Endothelial cell (in vitro differentiated cells): Measurements from ENCODE around the gene ASPHD1. TPM values are rescaled to one million over a fixed set of nuclear protein-coding genes. Genes with fewer than 3 reads are reported as not detected.

Source experiments
- DNase-seq: peaks from one replicate; pipeline ENCODE4 v3.0.0; 2021; ENCODE audit warnings: low spot score
- H3K27ac Mint-ChIP-seq: one replicate; pipeline ENCODE4 v1.8.0; 2021; ENCODE audit warnings: mixed read lengths, inconsistent platforms; ENCODE audit not compliant: unreplicated experiment
- H3K27me3 Mint-ChIP-seq: one replicate; pipeline ENCODE4 v1.8.0; 2021; ENCODE audit warnings: mild to moderate bottlenecking, moderate library complexity, mixed read lengths, inconsistent platforms; ENCODE audit not compliant: unreplicated experiment
- H3K36me3 Mint-ChIP-seq: one replicate; pipeline ENCODE4 v1.8.0; 2021; ENCODE audit warnings: mild to moderate bottlenecking, low read depth, mixed read lengths, inconsistent platforms; ENCODE audit not compliant: unreplicated experiment
- H3K4me1 Mint-ChIP-seq: one replicate; pipeline ENCODE4 v1.8.0; 2021; ENCODE audit warnings: mild to moderate bottlenecking, mixed read lengths, inconsistent platforms; ENCODE audit not compliant: unreplicated experiment
- H3K4me3 Mint-ChIP-seq: one replicate; pipeline ENCODE4 v1.8.0; 2021; ENCODE audit warnings: mild to moderate bottlenecking, mixed read lengths, inconsistent platforms; ENCODE audit not compliant: unreplicated experiment
- H3K9me3 Mint-ChIP-seq: one replicate; pipeline ENCODE4 v1.8.0; 2021; ENCODE audit warnings: mixed read lengths, inconsistent platforms; ENCODE audit not compliant: unreplicated experiment
- total RNA-seq: library from RNA; stranded (reverse); fragmentation: NEBNext Ultra II Directional; extraction: Animal tissue kit (Norgen Biotek cat#: 25700); gene quantifications from one replicate; pipeline ENCODE4 v1.2.1, GENCODE V29; 2021; ENCODE audit not compliant: unreplicated experiment
- TF ChIP-seq, protein P1 (sequence below): fragments of 200-600 bp; sonication (generic); IDR thresholded peaks from one replicate; pipeline ENCODE4 v1.5.0; 2021; ENCODE audit warnings: antibody characterized with exemption; ENCODE audit not compliant: unreplicated experiment

ASPHD1 gene
- total RNA-seq, 1 donor from 2014 or later: 3.0 TPM

DNA sequence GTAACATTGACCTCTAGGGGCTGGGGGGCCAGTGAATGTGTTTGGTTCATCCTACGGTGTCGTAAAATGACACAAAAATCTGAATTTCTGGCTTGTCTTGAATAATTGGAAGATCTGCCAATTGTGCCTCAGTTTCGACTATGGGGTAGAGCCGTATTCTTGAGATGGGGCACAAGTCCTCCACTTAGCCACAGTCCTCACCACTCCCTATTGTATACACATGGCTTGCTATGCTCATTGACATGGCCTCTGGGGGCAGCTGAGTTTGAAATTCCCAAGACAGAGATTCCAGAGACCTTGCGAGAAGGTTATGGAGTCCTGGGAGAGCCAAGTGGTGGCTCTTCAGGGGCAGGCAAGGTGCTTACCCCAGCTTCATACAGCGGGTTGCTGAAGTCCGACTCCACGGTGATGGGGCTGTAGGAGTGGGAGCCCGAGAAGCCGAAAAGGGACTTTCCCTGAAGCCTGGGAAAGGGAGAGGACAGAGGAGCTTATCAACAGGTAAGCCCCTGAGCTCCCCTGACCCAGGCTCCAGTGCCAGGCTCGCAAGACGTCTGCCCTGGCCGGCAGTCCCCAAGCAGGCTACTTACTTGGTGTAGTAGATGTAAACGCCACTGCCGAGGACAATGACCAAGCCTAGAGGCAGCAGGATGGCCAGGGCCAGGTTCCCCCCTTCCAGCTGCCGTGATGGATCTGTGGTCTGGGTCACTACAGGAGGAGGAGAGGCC, 28.3 kb upstream of the ASPHD1 start:
- Mint-ChIP-seq H3K4me3 (no peak overlapping the region), H3K4me1 (no peaks in the 10 kb centered on the region), H3K27ac (no peak overlapping the region), H3K9me3 (no peaks in the 10 kb centered on the region), H3K27me3 (no peaks in the 10 kb centered on the region), H3K36me3 (no peaks in the 10 kb centered on the region)
- no peak for DNase-seq
- TF ChIP-seq, protein P1, sequence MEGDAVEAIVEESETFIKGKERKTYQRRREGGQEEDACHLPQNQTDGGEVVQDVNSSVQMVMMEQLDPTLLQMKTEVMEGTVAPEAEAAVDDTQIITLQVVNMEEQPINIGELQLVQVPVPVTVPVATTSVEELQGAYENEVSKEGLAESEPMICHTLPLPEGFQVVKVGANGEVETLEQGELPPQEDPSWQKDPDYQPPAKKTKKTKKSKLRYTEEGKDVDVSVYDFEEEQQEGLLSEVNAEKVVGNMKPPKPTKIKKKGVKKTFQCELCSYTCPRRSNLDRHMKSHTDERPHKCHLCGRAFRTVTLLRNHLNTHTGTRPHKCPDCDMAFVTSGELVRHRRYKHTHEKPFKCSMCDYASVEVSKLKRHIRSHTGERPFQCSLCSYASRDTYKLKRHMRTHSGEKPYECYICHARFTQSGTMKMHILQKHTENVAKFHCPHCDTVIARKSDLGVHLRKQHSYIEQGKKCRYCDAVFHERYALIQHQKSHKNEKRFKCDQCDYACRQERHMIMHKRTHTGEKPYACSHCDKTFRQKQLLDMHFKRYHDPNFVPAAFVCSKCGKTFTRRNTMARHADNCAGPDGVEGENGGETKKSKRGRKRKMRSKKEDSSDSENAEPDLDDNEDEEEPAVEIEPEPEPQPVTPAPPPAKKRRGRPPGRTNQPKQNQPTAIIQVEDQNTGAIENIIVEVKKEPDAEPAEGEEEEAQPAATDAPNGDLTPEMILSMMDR: no peak

DNA sequence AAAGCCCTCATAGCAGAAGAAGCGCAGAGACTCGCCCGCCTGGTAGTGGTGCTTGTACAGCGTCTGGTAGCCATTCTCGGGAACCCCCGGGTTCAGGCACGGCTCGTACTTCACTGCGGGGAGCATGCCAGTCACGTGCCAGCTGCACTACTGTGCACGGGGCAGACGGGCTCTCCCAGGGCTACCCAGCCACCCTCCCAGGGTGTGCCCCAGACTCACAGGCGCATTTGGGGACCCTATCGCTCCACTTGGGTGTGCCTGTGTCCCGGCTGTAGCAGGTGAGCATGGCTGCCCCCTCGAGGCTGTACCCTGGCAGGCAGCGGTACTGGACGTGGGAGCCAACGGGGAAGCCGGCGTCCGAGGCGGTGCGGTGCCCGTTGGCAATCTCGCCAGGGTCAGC, 27.0 kb upstream of the ASPHD1 start:
- no peak overlapping the region for H3K4me3 Mint-ChIP-seq
- peaks cover 4% of the 10 kb centered on the region for H3K27me3 Mint-ChIP-seq
- H3K36me3 Mint-ChIP-seq: peaks cover 3% of the 10 kb centered on the region
- DNase-seq: no peak
- TF ChIP-seq, protein P1: no peak
- H3K9me3 Mint-ChIP-seq: no peaks in the 10 kb centered on the region
- H3K27ac Mint-ChIP-seq: no peak overlapping the region
- peaks cover 4% of the 10 kb centered on the region for H3K4me1 Mint-ChIP-seq

DNA sequence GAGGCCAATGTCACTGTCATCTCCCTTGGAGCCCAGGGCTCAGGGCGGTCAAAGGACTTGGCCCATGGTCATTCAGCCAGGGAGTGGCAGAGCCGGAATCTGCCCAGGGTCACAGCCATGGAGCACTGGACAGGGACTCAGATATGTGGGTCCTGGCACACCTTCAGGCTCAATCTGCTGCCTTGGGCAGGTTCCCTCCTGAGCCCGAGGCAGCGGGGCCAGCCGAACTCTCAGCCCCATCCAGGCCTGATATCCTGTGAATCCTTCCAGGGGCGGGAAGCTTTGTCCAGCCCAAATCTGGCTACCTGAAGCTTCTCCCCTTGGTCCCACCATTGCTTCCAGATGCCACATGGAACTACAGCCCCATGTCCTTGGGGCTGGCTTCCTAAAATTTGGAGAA, 25.1 kb upstream of the ASPHD1 start:
- H3K27me3 Mint-ChIP-seq: peaks cover 4% of the 10 kb centered on the region
- H3K36me3 Mint-ChIP-seq: peaks cover 3% of the 10 kb centered on the region
- no peaks in the 10 kb centered on the region for H3K9me3 Mint-ChIP-seq
- H3K4me3 Mint-ChIP-seq: no peak overlapping the region
- H3K4me1 Mint-ChIP-seq: peaks cover 4% of the 10 kb centered on the region
- H3K27ac Mint-ChIP-seq: no peak overlapping the region
- TF ChIP-seq, protein P1: no peak
- DNase-seq: no peak

DNA sequence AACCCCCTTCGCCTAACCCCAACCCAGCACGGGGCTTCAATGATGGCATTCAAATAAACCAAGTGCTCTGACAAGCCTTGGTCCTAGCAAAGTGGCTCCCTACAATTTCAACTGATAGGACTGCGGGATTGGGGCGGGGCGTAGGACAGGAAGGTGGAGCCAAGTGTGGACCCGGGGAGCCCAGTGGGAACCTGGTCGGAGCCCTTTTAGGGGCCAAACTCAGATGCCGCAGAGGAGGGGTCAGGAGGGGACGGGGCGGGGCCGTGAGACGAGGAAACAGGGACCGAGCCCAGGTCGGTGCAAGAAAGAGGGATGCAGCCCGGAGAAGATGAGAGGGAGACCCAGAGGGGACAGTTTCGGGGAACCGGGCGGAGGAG, 24.1 kb upstream of the ASPHD1 start:
- H3K36me3 Mint-ChIP-seq: peaks cover 3% of the 10 kb centered on the region
- H3K4me1 Mint-ChIP-seq: peaks cover 4% of the 10 kb centered on the region
- H3K9me3 Mint-ChIP-seq: no peaks in the 10 kb centered on the region
- H3K27ac Mint-ChIP-seq: no peak overlapping the region
- peaks cover 6% of the 10 kb centered on the region for H3K27me3 Mint-ChIP-seq
- peak overlapping the region; percentile 77 for H3K4me3 Mint-ChIP-seq
- TF ChIP-seq, protein P1: no peak
- no peak for DNase-seq

DNA sequence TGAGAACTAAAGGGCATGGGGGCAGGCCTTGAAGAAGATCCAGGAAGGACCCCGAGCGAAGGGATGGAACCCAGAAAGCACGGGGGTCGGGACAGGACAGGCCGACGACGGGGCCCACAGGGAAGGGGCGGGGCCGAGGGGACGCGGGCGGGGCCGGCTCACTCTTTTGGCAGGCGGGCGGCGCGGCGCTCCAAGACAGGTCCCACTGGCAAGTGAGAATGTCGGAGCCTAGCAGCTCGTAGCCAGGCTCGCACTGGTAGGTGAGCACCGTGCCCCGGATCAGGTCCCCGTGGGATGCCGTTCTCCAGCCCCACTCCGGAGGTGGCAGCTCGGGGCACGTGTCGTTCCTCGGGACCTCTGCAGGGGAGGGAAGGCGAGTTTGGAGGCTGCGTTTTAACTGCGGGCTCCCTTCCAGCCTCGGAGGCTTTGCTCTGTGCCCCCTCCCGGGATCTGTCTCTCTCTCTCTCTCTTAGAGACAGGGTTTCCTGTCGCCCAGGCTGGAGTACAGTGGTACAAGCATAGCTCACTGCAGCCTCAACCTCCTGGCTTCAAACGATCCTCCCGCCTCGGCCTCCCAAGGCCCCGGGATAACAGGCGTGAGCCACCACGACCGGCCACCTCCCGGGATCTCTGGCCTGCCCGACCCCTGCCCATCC, 23.6 kb upstream of the ASPHD1 start:
- peaks cover 6% of the 10 kb centered on the region for H3K27me3 Mint-ChIP-seq

More for the DNA sequence above, 23.6 kb upstream of the ASPHD1 start:
- TF ChIP-seq, protein P1: no peak
- H3K36me3 Mint-ChIP-seq: peaks cover 3% of the 10 kb centered on the region
- peaks cover 4% of the 10 kb centered on the region for H3K4me1 Mint-ChIP-seq
- no peaks in the 10 kb centered on the region for H3K9me3 Mint-ChIP-seq
- no peak for DNase-seq
- H3K4me3 Mint-ChIP-seq: no peak overlapping the region
- H3K27ac Mint-ChIP-seq: no peak overlapping the region
